Measurements from ENCODE around the gene C9orf40. TPM values are rescaled to one million over a fixed set of nuclear protein-coding genes. Genes with fewer than 3 reads are reported as not detected.

Gene C9orf40
- polyA plus RNA-seq, 2 of the 4 experiments (the other 2 are of a cell fraction), result 8.8 to 14.4 TPM

DNA sequence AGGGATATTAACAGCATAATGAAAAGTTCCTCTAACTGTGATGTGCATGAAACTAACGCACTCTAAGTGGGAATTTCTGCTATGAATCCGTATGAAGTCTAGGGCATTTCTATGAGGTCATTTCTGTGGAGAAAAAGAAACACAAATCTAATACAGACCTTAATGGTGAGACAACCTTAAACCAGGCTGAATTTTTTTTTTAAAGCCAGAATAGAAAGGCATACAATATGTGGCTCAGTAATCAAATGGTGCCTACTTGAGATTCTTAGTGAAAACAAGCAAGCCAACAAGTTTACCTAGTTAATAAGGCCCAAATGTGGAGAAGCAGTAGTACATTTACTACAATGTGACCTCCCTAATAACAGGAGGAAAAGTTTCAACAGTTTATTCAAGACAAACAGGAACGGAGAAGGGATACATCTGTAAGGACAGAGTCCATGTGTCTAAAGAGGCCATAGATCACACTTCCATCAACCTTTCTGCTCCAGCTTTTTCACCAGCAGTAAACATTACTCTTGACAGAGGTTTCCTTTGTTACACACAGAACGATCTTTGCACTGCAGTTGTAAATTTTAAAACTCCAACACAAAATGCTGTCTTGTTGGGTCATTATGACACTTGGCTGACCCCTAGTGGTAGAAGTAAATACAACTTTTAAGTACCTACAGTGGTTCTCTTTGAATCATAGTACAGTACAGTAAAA lies 49.2 kb upstream of the C9orf40 start:
- Histone ChIP-seq H3K4me2 (no peak overlapping the region), H3K4me3 (no peak overlapping the region), H3K4me1 (no peaks in the 10 kb centered on the region), H3K27ac (no peak overlapping the region), H3K9me3 (no peaks in the 10 kb centered on the region)
- ChIA-PET CTCF (interaction anchor here (0.6 to 16.5 kb wide), 26 partner anchors 9 to 233 kb away, joined by 3 to 304 read pairs (median 4); partner anchors contain the start of genes C9orf40 and CARNMT1), POLR2A (no interaction called here)
- peak; percentile 18 for FAIRE-seq
- peak; percentile 84 for TF ChIP-seq SMC3 (IDR thresholded peaks at IDR 0.05)
- TF ChIP-seq RAD21 (conservative IDR thresholded peaks at IDR 0.05 in 1 of 2, IDR thresholded peaks at IDR 0.05 in 1 of 2), result peak; percentile 80 to 88
- TF ChIP-seq, protein P1, sequence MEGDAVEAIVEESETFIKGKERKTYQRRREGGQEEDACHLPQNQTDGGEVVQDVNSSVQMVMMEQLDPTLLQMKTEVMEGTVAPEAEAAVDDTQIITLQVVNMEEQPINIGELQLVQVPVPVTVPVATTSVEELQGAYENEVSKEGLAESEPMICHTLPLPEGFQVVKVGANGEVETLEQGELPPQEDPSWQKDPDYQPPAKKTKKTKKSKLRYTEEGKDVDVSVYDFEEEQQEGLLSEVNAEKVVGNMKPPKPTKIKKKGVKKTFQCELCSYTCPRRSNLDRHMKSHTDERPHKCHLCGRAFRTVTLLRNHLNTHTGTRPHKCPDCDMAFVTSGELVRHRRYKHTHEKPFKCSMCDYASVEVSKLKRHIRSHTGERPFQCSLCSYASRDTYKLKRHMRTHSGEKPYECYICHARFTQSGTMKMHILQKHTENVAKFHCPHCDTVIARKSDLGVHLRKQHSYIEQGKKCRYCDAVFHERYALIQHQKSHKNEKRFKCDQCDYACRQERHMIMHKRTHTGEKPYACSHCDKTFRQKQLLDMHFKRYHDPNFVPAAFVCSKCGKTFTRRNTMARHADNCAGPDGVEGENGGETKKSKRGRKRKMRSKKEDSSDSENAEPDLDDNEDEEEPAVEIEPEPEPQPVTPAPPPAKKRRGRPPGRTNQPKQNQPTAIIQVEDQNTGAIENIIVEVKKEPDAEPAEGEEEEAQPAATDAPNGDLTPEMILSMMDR (IDR thresholded peaks at IDR 0.05), result peak; percentile 94
- TF ChIP-seq CBX2 (IDR thresholded peaks at IDR 0.05; ENCODE audit: borderline replicate concordance, low read depth), result no peak
- TF ChIP-seq, protein P2, sequence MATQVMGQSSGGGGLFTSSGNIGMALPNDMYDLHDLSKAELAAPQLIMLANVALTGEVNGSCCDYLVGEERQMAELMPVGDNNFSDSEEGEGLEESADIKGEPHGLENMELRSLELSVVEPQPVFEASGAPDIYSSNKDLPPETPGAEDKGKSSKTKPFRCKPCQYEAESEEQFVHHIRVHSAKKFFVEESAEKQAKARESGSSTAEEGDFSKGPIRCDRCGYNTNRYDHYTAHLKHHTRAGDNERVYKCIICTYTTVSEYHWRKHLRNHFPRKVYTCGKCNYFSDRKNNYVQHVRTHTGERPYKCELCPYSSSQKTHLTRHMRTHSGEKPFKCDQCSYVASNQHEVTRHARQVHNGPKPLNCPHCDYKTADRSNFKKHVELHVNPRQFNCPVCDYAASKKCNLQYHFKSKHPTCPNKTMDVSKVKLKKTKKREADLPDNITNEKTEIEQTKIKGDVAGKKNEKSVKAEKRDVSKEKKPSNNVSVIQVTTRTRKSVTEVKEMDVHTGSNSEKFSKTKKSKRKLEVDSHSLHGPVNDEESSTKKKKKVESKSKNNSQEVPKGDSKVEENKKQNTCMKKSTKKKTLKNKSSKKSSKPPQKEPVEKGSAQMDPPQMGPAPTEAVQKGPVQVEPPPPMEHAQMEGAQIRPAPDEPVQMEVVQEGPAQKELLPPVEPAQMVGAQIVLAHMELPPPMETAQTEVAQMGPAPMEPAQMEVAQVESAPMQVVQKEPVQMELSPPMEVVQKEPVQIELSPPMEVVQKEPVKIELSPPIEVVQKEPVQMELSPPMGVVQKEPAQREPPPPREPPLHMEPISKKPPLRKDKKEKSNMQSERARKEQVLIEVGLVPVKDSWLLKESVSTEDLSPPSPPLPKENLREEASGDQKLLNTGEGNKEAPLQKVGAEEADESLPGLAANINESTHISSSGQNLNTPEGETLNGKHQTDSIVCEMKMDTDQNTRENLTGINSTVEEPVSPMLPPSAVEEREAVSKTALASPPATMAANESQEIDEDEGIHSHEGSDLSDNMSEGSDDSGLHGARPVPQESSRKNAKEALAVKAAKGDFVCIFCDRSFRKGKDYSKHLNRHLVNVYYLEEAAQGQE (IDR thresholded peaks at IDR 0.05), result no peak
- no peak for TF ChIP-seq JUN (IDR thresholded peaks at IDR 0.05)
- no peak for TF ChIP-seq HOXB13 (CRISPR knock-in tag; IDR thresholded peaks at IDR 0.05; ENCODE audit: low read depth)
- TF ChIP-seq ZSCAN20 (CRISPR knock-in tag; IDR thresholded peaks at IDR 0.05), result no peak
- no peak for TF ChIP-seq NFE2L2 (conservative IDR thresholded peaks at IDR 0.05; ENCODE audit: low read length)
- no peak for TF ChIP-seq SREBF2 (IDR thresholded peaks at IDR 0.05)
- DNase-seq (ENCODE audit: low read depth in 1 of 2, low spot score in 1 of 2), result peak; percentile 21 to 86
- 67% methylated on average over 4 of the region's 4 CpGs for WGBS (ENCODE audit: missing lambda C conversion rate)
- peak; percentile 97 to 98 for ATAC-seq

GRCh38 chr9:75000835-75001234 lies 48.1 kb upstream of the C9orf40 start:
- FAIRE-seq (no peak), DNase-seq (ENCODE audit: low read depth in 1 of 2, low spot score in 1 of 2) (no peak), ATAC-seq (no peak)
- 94% methylated on average over 2 of the region's 2 CpGs for WGBS (ENCODE audit: missing lambda C conversion rate)
- no peak overlapping the region for H3K27ac ChIP-seq
- no peaks in the 10 kb centered on the region for H3K9me3 ChIP-seq
- TF ChIP-seq, protein P1 (IDR thresholded peaks at IDR 0.05), result no peak
- TF ChIP-seq USF2 (IDR thresholded peaks at IDR 0.05) (no peak), HOXB13 (CRISPR knock-in tag; IDR thresholded peaks at IDR 0.05; ENCODE audit: low read depth) (no peak), HDAC2 (IDR thresholded peaks at IDR 0.05) (no peak), CHD4 (IDR thresholded peaks at IDR 0.05; ENCODE audit: borderline replicate concordance) (no peak), NPAS2 (CRISPR knock-in tag; IDR thresholded peaks at IDR 0.05; ENCODE audit: borderline replicate concordance) (no peak), ZSCAN20 (CRISPR knock-in tag; IDR thresholded peaks at IDR 0.05) (no peak), RAD21 (conservative IDR thresholded peaks at IDR 0.05 in 1 of 2, IDR thresholded peaks at IDR 0.05 in 1 of 2) (no peak), JUN (IDR thresholded peaks at IDR 0.05) (no peak), CBX8 (IDR thresholded peaks at IDR 0.05) (no peak), TP53 (CRISPR knock-in tag; IDR thresholded peaks at IDR 0.05) (no peak), SREBF2 (IDR thresholded peaks at IDR 0.05) (no peak), MYC (IDR thresholded peaks at IDR 0.05; ENCODE audit: borderline replicate concordance, low read length) (no peak), EHMT2 (IDR thresholded peaks at IDR 0.05; ENCODE audit: low read depth) (no peak), CEBPB (IDR thresholded peaks at IDR 0.05) (no peak), RFX5 (IDR thresholded peaks at IDR 0.05) (no peak), BHLHE40 (IDR thresholded peaks at IDR 0.05; ENCODE audit: low read depth, low read length) (no peak), HOXA7 (CRISPR knock-in tag; IDR thresholded peaks at IDR 0.05) (no peak), SMC3 (IDR thresholded peaks at IDR 0.05) (no peak), PHF8 (IDR thresholded peaks at IDR 0.05; ENCODE audit: borderline replicate concordance, low read depth) (no peak)
- H3K4me1 ChIP-seq, result no peaks in the 10 kb centered on the region
- H3K4me3 ChIP-seq, result no peak overlapping the region
- ChIA-PET CTCF (interaction anchor here (0.9 to 16.5 kb wide), 13 partner anchors 8 to 226 kb away, joined by 3 to 304 read pairs (median 6); partner anchors contain the start of genes C9orf40 and CARNMT1), POLR2A (no interaction called here)
- no peak overlapping the region for H3K4me2 ChIP-seq
